K562 (cell line): ENCODE measurements around the gene SPTBN4. TPM values are rescaled to one million over a fixed set of nuclear protein-coding genes. Genes with fewer than 3 reads are reported as not detected.

Experiments
- ATAC-seq: fragments of 200-7000 bp; cut with Tn5 transposase; 3 replicates; pipeline ENCODE4 v1.9.1; 2020; ENCODE audit warnings: moderate library complexity
- BruUV-seq: library from RNA; stranded (reverse); fragments of 400-500 nt; replicated peaks from 2 replicates; lab custom pipeline; 2021; lab: Mats Ljungman, UMichigan
- CTCF ChIA-PET: fragments of 300-600 bp; formaldehyde crosslinking; extraction: SDS; loops from one replicate; lab custom pipeline; 2021; ENCODE audit warnings: low intra/inter-chr PET ratio; lab: Yijun Ruan, JAX
- POLR2A ChIA-PET: fragments of 300-600, 350-650 bp; sonication (Branson Sonifier 250); formaldehyde crosslinking; extraction: SDS; loops from one replicate; lab custom pipeline; 2021; ENCODE audit warnings: antibody characterized with exemption, inconsistent platforms; lab: Yijun Ruan, JAX
- DNase-seq, 4 experiments: peaks; one replicate each; pipeline versions ENCODE4 v3.0.0 to v3.0.0-alpha.2; 2011 to 2018; ENCODE audit warnings: low spot score in 3 of 4, mixed read lengths in 3 of 4; ENCODE audit errors: extremely low read depth in 1 of 4
- FAIRE-seq: peaks from 2 replicates; lab custom pipeline; 2011; peaks lifted over from hg19 to GRCh38; lab: Jason Lieb, UNC
- H2AFZ ChIP-seq: 2 replicates; pipeline ENCODE4 v1.6.0; 2011; ENCODE audit warnings: low read depth, low read length, control low read depth, inconsistent platforms
- H3K27ac ChIP-seq: fragments of 200-600 bp; 3 replicates; pipeline ENCODE4 v1.8.0; 2011; ENCODE audit warnings: low read depth, mild to moderate bottlenecking, control low read depth, inconsistent platforms, low read length, moderate library complexity, mixed read lengths; ENCODE audit errors: extremely low read depth
- H3K27me3 ChIP-seq, 2 experiments: fragments of 300-600 bp in 1 of 2; 2 replicates in 1 of 2; 3 replicates in 1 of 2; pipeline versions ENCODE4 v1.6.0 to v1.8.0; 2011; ENCODE audit warnings: inconsistent platforms in 2 of 2, low read length in 2 of 2, mild to moderate bottlenecking in 1 of 2, mixed read lengths in 1 of 2, moderate library complexity in 1 of 2; ENCODE audit not compliant: control insufficient read depth in 2 of 2, insufficient read depth in 2 of 2
- H3K36me3 ChIP-seq: fragments of 300-600 bp; 3 replicates; pipeline ENCODE4 v1.8.0; 2011; ENCODE audit warnings: mild to moderate bottlenecking, low read length, inconsistent platforms; ENCODE audit not compliant: control insufficient read depth, insufficient read depth
- H3K4me1 ChIP-seq, 2 experiments: fragments of 200-600 bp in 1 of 2; replicated peaks in 1 of 2; 2 replicates in 1 of 2; 3 replicates in 1 of 2; pipeline versions ENCODE4 v1.5.1 to v1.8.0; 2011; ENCODE audit warnings: inconsistent platforms in 2 of 2, low read length in 2 of 2, mild to moderate bottlenecking in 1 of 2, mixed read lengths in 1 of 2, moderate library complexity in 1 of 2; ENCODE audit not compliant: control insufficient read depth in 2 of 2, insufficient read depth in 2 of 2
- H3K4me2 ChIP-seq: 2 replicates; pipeline ENCODE4 v1.6.1; 2011; ENCODE audit warnings: low read length, control low read depth, inconsistent platforms, mixed read lengths; ENCODE audit not compliant: insufficient read depth
- H3K4me3 ChIP-seq: fragments of 200-600 bp; sonication (generic), shearing (Covaris generic); 2 replicates; pipeline ENCODE4 v1.5.1; 2016; ENCODE audit warnings: control low read depth, inconsistent platforms
- H3K79me2 ChIP-seq: fragments of 200-600 bp; 3 replicates; pipeline ENCODE4 v1.8.0; 2011; ENCODE audit warnings: low read length, inconsistent platforms; ENCODE audit not compliant: control insufficient read depth, insufficient read depth
- H3K9ac ChIP-seq, 2 experiments: 2 replicates each; pipeline versions ENCODE4 v1.6.0 to v1.6.1; 2011; ENCODE audit warnings: low read depth in 2 of 2, low read length in 2 of 2, control low read depth in 1 of 2, inconsistent platforms in 1 of 2, mild to moderate bottlenecking in 1 of 2, mixed read lengths in 1 of 2; ENCODE audit not compliant: insufficient read depth in 1 of 2
- H3K9me1 ChIP-seq: one replicate; pipeline ENCODE4 v1.6.0; 2011; ENCODE audit warnings: inconsistent platforms, mild to moderate bottlenecking, low read length, moderate library complexity; ENCODE audit not compliant: control insufficient read depth, insufficient read depth
- H3K9me3 ChIP-seq: replicated peaks from 2 replicates; pipeline ENCODE4 v1.5.1; 2011; ENCODE audit warnings: low read depth, low read length, inconsistent platforms; ENCODE audit not compliant: control insufficient read depth, insufficient read depth
- H4K20me1 ChIP-seq: replicated peaks from 2 replicates; pipeline ENCODE4 v1.6.1; 2011; ENCODE audit warnings: low read length, inconsistent platforms, mixed read lengths; ENCODE audit not compliant: control insufficient read depth, insufficient read depth
- BRF2 ChIP-seq: IDR thresholded peaks from 3 replicates; pipeline ENCODE4 v1.6.1; 2011; ENCODE audit warnings: borderline replicate concordance, mild to moderate bottlenecking; ENCODE audit not compliant: insufficient read length, insufficient read depth
- FOXA1 ChIP-seq: fragments of 450-650 bp; IDR thresholded peaks from 2 replicates; pipeline ENCODE4 v1.6.1; 2016; ENCODE audit warnings: mild to moderate bottlenecking, borderline replicate concordance
- FOXP4 ChIP-seq: sonication (generic); formaldehyde crosslinking; IDR thresholded peaks from 2 replicates; pipeline ENCODE4 v1.8.0; 2022; ENCODE audit warnings: mild to moderate bottlenecking, missing genetic modification reagents, borderline replicate concordance
- HMBOX1 ChIP-seq: sonication (generic); IDR thresholded peaks from 2 replicates; pipeline ENCODE4 v1.6.1; 2016
- MTF1 ChIP-seq: fragments of 250-450 bp; sonication (Bioruptor Pico); IDR thresholded peaks from 2 replicates; pipeline ENCODE4 v1.9.0; 2021; ENCODE audit warnings: moderate library complexity, mild to moderate bottlenecking, inconsistent platforms, borderline replicate concordance
- RFX5 ChIP-seq: IDR thresholded peaks from 2 replicates; pipeline ENCODE4 v1.6.1; 2011; ENCODE audit warnings: low read depth, mild to moderate bottlenecking, improper control_type of control experiment, low read length
- SP1 ChIP-seq: sonication (generic); formaldehyde crosslinking; IDR thresholded peaks from 2 replicates; pipeline ENCODE4 v1.8.1; 2022; ENCODE audit warnings: mild to moderate bottlenecking, missing genetic modification reagents
- TEAD1 ChIP-seq, 2 experiments: fragments of 450-650 bp in 1 of 2; sonication (generic) in 1 of 2; formaldehyde crosslinking; IDR thresholded peaks; 2 replicates each; pipeline versions ENCODE4 v1.4.0 to v1.8.0; 2020 to 2022; ENCODE audit warnings: mild to moderate bottlenecking in 2 of 2, missing genetic modification reagents in 1 of 2
- TRIM28 ChIP-seq: fragments of 450-650 bp; IDR thresholded peaks from 2 replicates; pipeline ENCODE4 v1.6.1; 2017
- ZBTB33 ChIP-seq: sonication (generic); formaldehyde crosslinking; IDR thresholded peaks from 2 replicates; pipeline ENCODE4 v1.8.1; 2023; ENCODE audit warnings: mild to moderate bottlenecking, missing genetic modification reagents
- ZBTB43 ChIP-seq: sonication (generic); formaldehyde crosslinking; IDR thresholded peaks from 2 replicates; pipeline ENCODE4 v1.8.0; 2023; ENCODE audit warnings: mild to moderate bottlenecking, missing genetic modification reagents
- ZBTB7A ChIP-seq: IDR thresholded peaks from 2 replicates; pipeline ENCODE4 v1.6.1; 2011; ENCODE audit warnings: low read depth, mild to moderate bottlenecking, low read length, moderate library complexity, borderline replicate concordance; ENCODE audit not compliant: control insufficient read depth
- ZNF696 ChIP-seq: fragments of 250-450 bp; sonication (Bioruptor Pico); conservative IDR thresholded peaks from 2 replicates; pipeline ENCODE4 v1.4.0; 2020; ENCODE audit warnings: mild to moderate bottlenecking, moderate library complexity
- ZNF75A ChIP-seq: fragments of 450-650 bp; formaldehyde crosslinking; IDR thresholded peaks from 2 replicates; pipeline ENCODE4 v1.4.0; 2020; ENCODE audit warnings: mild to moderate bottlenecking
- WGBS: fragments of 100-300 bp; shearing (Covaris generic); methylation state at CpG from one replicate; pipeline ENCODE4 v1.1.6; 2016; ENCODE audit warnings: low coverage, mixed read lengths; ENCODE audit not compliant: insufficient coverage; ENCODE audit errors: missing lambda C conversion rate; 5-methylcytosine and 5-hydroxymethylcytosine counted together
- in situ Hi-C: fragments of 300-500 bp; cut with MboI; formaldehyde crosslinking; loops from 4 replicates; pipeline ENCODE4 v1.15.0; 2018; ENCODE audit warnings: inconsistent platforms, mixed read lengths
- intact Hi-C: fragments of 100-400 bp; cut with micrococcal nuclease; formaldehyde crosslinking; loops from 2 replicates; pipeline ENCODE4 v1.14.2; 2022
- polyA plus RNA-seq, 8 experiments: library from polyadenylated mRNA; depleted of rRNA in 4 of 8; stranded (reverse) in 5 of 8; unstranded in 3 of 8; fragments of >200 nt; fragmentation: Nextera tagmentation in 2 of 8; fragmentation: Illumina TruSeq in 1 of 8; extraction: Ambion mirVana in 2 of 8; extraction: Trizol in 1 of 8; gene quantifications; 2 replicates each; pipeline versions ENCODE4 v1.2.1 to v1.2.3, GENCODE V29; 2011 to 2014; ENCODE audit warnings: inconsistent platforms in 1 of 8, missing spikeins in 1 of 8
- total RNA-seq, 7 experiments: library from RNA; depleted of rRNA in 6 of 7; stranded (reverse); fragments of >200 nt in 6 of 7; fragmentation: Illumina TruSeq in 2 of 7; extraction: Trizol in 2 of 7; gene quantifications; 2 replicates each; pipeline versions ENCODE4 v1.2.1 to v1.2.3, GENCODE V29; 2011 to 2021; ENCODE audit warnings: low replicate concordance in 1 of 7

The SPTBN4 gene
- total and polyA plus RNA-seq, 9 of the 15 experiments (the other 6 are each of a cell fraction or from before 2014, with no cell fraction given): 0.01 to 1.5 (median 0.86) TPM

- H3K36me3 ChIP-seq: peaks cover 70% of the 10 kb centered on the region; the same call in 2 of the 3 replicates
- DNase-seq (no peak), ATAC-seq (no peak), FAIRE-seq (no peak)
- in situ Hi-C loops (no loop called here), intact Hi-C loops (no loop called here)
- no peaks in the 10 kb centered on the region for H3K79me2 ChIP-seq
- no peaks in the 10 kb centered on the region for H3K9me1 ChIP-seq
- H3K27ac ChIP-seq: no peak overlapping the region
- H2AFZ ChIP-seq: no peak overlapping the region
- no peak overlapping the region for H3K9ac ChIP-seq
- no peaks in the 10 kb centered on the region for H3K9me3 ChIP-seq
- 92% methylated on average over 8 of the region's 8 CpGs for WGBS
- H3K27me3 ChIP-seq: no peaks in the 10 kb centered on the region
- no TSS peak for BruUV-seq
- no peaks in the 10 kb centered on the region for H4K20me1 ChIP-seq
- peaks cover 29 to 41% of the 10 kb centered on the region in 2 experiments for H3K4me1 ChIP-seq
- H3K4me2 ChIP-seq: no peak overlapping the region
- ChIA-PET POLR2A (no interaction called here), CTCF (no interaction called here)
- no peak overlapping the region for H3K4me3 ChIP-seq
- TF ChIP-seq FOXA1: no peak
- no peak for TF ChIP-seq BRF2
- no peak for TF ChIP-seq TRIM28
- TF ChIP-seq ZNF696 (CRISPR knock-in tag): no peak
- TF ChIP-seq HMBOX1: no peak
- no peak for TF ChIP-seq FOXP4
- no peak for TF ChIP-seq ZNF75A (CRISPR knock-in tag)
- TF ChIP-seq TEAD1 (CRISPR knock-in tag; IDR thresholded peaks at IDR 0.05): no peak
- TF ChIP-seq MTF1 (CRISPR knock-in tag): no peak
- no peak for TF ChIP-seq RFX5
- TF ChIP-seq SP1 (CRISPR knock-in tag): no peak
- TF ChIP-seq ZBTB43 (CRISPR knock-in tag): no peak
- TF ChIP-seq ZBTB7A: no peak
- TF ChIP-seq ZBTB33 (CRISPR knock-in tag): no peak
Observed at GRCh38 chr19:40620161-40620485, 153.3 kb downstream of the SPTBN4 start.
